ENCODE results near the gene YRDC. TPM values are rescaled to one million over a fixed set of nuclear protein-coding genes. Genes with fewer than 3 reads are reported as not detected.
A peak's percentile ranks its signal among the peaks of the same experiment; 100 is the strongest.

YRDC gene
- total and polyA plus RNA-seq, 9 of the 15 experiments (the other 6 are each of a cell fraction or from before 2014, with no cell fraction given): 11.1 to 58.5 (median 49.8) TPM

- no peak for TF ChIP-seq ZFP91 (CRISPR knock-in tag; IDR thresholded peaks at IDR 0.05)
- peak; percentile 78; the same call in 1 of the 2 replicates for TF ChIP-seq TGIF2 (CRISPR knock-in tag; IDR thresholded peaks at IDR 0.05)
- TF ChIP-seq CREB3L1 (IDR thresholded peaks at IDR 0.05; ENCODE audit: borderline replicate concordance, low read depth): no peak
- TF ChIP-seq NR2C2 (CRISPR knock-in tag; IDR thresholded peaks at IDR 0.05): peak; percentile 72; the same call in 1 of the 2 replicates
- peak; percentile 40; the same call in 1 of the 2 replicates for TF ChIP-seq NR2C2 (tag; IDR thresholded peaks at IDR 0.05)
- TF ChIP-seq AFF1 (IDR thresholded peaks at IDR 0.05; ENCODE audit: low read depth in 1 of 2, partially characterized antibody in 2 of 2): peak in 1 of 2 experiments; percentile 95
- TF ChIP-seq PTBP1 (IDR thresholded peaks at IDR 0.05; ENCODE audit: low read depth, low read length): no peak
- peak in 1 of 2 experiments; percentile 72; a peak in 1 of 4 replicates for TF ChIP-seq SRF (CRISPR knock-in tag; IDR thresholded peaks at IDR 0.05)
- TF ChIP-seq ATF2 (CRISPR knock-in tag; IDR thresholded peaks at IDR 0.05): no peak
- no peak for TF ChIP-seq BRD4 (IDR thresholded peaks at IDR 0.05)
- TF ChIP-seq EHMT2 (IDR thresholded peaks at IDR 0.05): peak; percentile 99
- TF ChIP-seq HMGXB4 (CRISPR knock-in tag; IDR thresholded peaks at IDR 0.05): peak; percentile 60; the same call in 1 of the 2 replicates
- peak; percentile 91 for TF ChIP-seq ETV5 (CRISPR knock-in tag; IDR thresholded peaks at IDR 0.05; ENCODE audit: low read depth)
- TF ChIP-seq RNF2 (IDR thresholded peaks at IDR 0.05): no peak
- TF ChIP-seq HEY1 (CRISPR knock-in tag; IDR thresholded peaks at IDR 0.05; ENCODE audit: borderline replicate concordance): no peak
Measured at GRCh38 chr1:37795340-37796125, 12.5 kb downstream of the YRDC start (continued).
